HepG2 (cell line): ENCODE results near the gene SMDT1. TPM values are rescaled to one million over a fixed set of nuclear protein-coding genes. Genes with fewer than 3 reads are reported as not detected.
A peak's percentile ranks its signal among the peaks of the same experiment; 100 is the strongest.

Experiments used
- GTF2F1 ChIP-seq: fragments of 150-350 bp; IDR thresholded peaks from 2 replicates; pipeline ENCODE4 v1.6.1; 2014; ENCODE audit warnings: low read length
- HOXA5 ChIP-seq: sonication (generic); formaldehyde crosslinking; IDR thresholded peaks from 2 replicates; pipeline ENCODE4 v1.4.0; 2020; ENCODE audit warnings: missing genetic modification reagents
- MEIS2 ChIP-seq: sonication (generic); formaldehyde crosslinking; IDR thresholded peaks from 2 replicates; pipeline ENCODE4 v1.9.0; 2021; ENCODE audit warnings: mild to moderate bottlenecking, missing genetic modification reagents
- PITX1 ChIP-seq: sonication (generic); formaldehyde crosslinking; IDR thresholded peaks from 2 replicates; pipeline ENCODE4 v1.5.1; 2020; ENCODE audit warnings: mild to moderate bottlenecking, missing genetic modification reagents
- SATB2 ChIP-seq: sonication (generic); formaldehyde crosslinking; IDR thresholded peaks from 2 replicates; pipeline ENCODE4 v1.5.0; 2020; ENCODE audit warnings: missing genetic modification reagents
- SP5 ChIP-seq: IDR thresholded peaks from 2 replicates; pipeline ENCODE4 v1.6.1; 2016; ENCODE audit warnings: low read depth, borderline replicate concordance
- ZKSCAN5 ChIP-seq: sonication (generic); formaldehyde crosslinking; IDR thresholded peaks from 2 replicates; pipeline ENCODE4 v1.5.1; 2020; ENCODE audit warnings: mild to moderate bottlenecking, missing genetic modification reagents
- ZMYM2 ChIP-seq: sonication (generic); formaldehyde crosslinking; IDR thresholded peaks from 2 replicates; pipeline ENCODE4 v1.8.0; 2022; ENCODE audit warnings: mild to moderate bottlenecking, missing genetic modification reagents
- ZNF33B ChIP-seq: sonication (generic); formaldehyde crosslinking; IDR thresholded peaks from 2 replicates; pipeline ENCODE4 v1.5.1; 2020; ENCODE audit warnings: mild to moderate bottlenecking, missing genetic modification reagents
- ZNF44 ChIP-seq: sonication (generic); formaldehyde crosslinking; IDR thresholded peaks from 2 replicates; pipeline ENCODE4 v1.5.1; 2020; ENCODE audit warnings: mild to moderate bottlenecking, missing genetic modification reagents
- ZNF564 ChIP-seq: sonication (generic); formaldehyde crosslinking; IDR thresholded peaks from 2 replicates; pipeline ENCODE4 v1.8.1; 2023; ENCODE audit warnings: mild to moderate bottlenecking, missing genetic modification reagents
- ZNF788 ChIP-seq: sonication (generic); formaldehyde crosslinking; IDR thresholded peaks from 2 replicates; pipeline ENCODE4 v1.5.0; 2020; ENCODE audit warnings: mild to moderate bottlenecking, missing genetic modification reagents, borderline replicate concordance
- ZSCAN29 ChIP-seq: sonication (generic); formaldehyde crosslinking; conservative IDR thresholded peaks from 2 replicates; pipeline ENCODE4 v1.4.0; 2020; ENCODE audit warnings: mild to moderate bottlenecking, missing genetic modification reagents
- polyA plus RNA-seq, 8 experiments: library from polyadenylated mRNA; depleted of rRNA in 3 of 8; stranded (reverse) in 7 of 8; unstranded in 1 of 8; fragments of >200 nt; fragmentation: Illumina TruSeq in 4 of 8; extraction: Trizol in 4 of 8; gene quantifications; 2 replicates each; pipeline versions ENCODE4 v1.2.1 to v1.2.3, GENCODE V29; 2011 to 2016; ENCODE audit warnings: low read depth in 4 of 8, missing spikeins in 1 of 8, mixed read lengths in 1 of 8; ENCODE audit not compliant: insufficient read depth in 1 of 8
- total RNA-seq, 5 experiments: library from RNA; depleted of rRNA; stranded (reverse); fragments of >200 nt; fragmentation: Illumina TruSeq; extraction: Trizol; gene quantifications; 2 replicates each; pipeline ENCODE4 v1.2.3, GENCODE V29; 2016; ENCODE audit warnings: low read depth in 1 of 5
- TF ChIP-seq, protein P1 (sequence below): sonication (generic); formaldehyde crosslinking; IDR thresholded peaks from 2 replicates; pipeline ENCODE4 v1.4.0; 2020; ENCODE audit warnings: missing genetic modification reagents, mild to moderate bottlenecking, borderline replicate concordance
- TF ChIP-seq, protein P2 (sequence below): sonication (generic); formaldehyde crosslinking; IDR thresholded peaks from 2 replicates; pipeline ENCODE4 v1.9.0; 2021; ENCODE audit warnings: mild to moderate bottlenecking, missing genetic modification reagents
- TF ChIP-seq, protein P3 (sequence below): IDR thresholded peaks from 2 replicates; pipeline ENCODE4 v1.6.1; 2016; ENCODE audit warnings: missing compliant biosample characterization, missing genetic modification reagents, borderline replicate concordance
- TF ChIP-seq, protein P4 (sequence below): sonication (generic); formaldehyde crosslinking; conservative IDR thresholded peaks from 2 replicates; pipeline ENCODE4 v1.8.0; 2022; ENCODE audit warnings: missing genetic modification reagents

Gene SMDT1
- total and polyA plus RNA-seq, 2 of the 13 experiments (the other 11 are each of a cell fraction or from before 2014, with no cell fraction given), result 8.3 to 26.6 TPM

DNA sequence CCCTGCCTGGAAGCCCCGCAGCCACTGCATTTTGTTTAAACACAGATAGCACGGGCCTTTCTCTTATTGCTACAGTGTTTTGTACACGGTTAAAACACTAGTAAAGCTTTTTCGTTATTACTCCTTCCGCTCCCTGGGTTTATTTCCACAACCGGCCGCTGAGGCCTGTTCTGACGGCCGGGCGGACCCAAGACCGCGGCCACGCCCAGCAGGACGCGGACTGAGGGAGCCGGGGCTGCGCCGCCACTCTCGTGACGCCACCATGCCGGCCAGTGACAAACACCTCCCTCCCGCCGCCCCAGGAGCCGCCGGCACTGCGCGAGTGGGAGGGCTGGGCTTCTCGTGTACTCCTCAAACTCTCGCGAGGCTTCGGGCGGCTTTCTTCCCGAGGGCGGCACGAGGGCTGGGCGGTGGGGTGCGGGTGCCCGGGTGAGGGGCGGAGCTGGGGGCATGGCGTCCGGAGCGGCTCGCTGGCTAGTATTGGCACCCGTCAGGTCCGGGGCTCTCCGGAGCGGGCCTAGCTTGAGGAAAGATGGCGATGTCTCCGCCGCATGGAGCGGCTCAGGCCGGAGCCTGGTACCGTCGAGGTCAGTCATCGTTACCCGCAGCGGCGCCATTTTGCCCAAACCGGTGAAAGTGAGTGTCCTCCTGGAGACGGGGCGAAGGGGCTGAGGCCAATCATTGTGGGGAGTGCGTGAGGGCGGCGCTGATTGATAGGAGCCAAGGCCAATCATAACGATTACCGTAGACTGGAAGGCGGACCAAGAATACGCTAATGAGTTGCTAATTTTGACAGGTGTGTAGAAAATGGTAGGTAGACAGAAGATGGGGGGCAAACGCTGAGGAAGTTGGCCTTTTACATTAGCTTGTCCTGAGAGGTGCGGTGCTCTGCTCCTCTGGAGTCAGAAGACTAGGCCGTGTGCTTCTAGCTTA, at the start of gene SMDT1 (continued):
- TF ChIP-seq ZMYM2 (CRISPR knock-in tag) (peak; percentile 70), ZNF788 (CRISPR knock-in tag) (peak; percentile 35; the same call in 1 of the 2 replicates), HOXA5 (CRISPR knock-in tag) (peak; percentile 85), SATB2 (CRISPR knock-in tag) (no peak; the same call in 1 of the 2 replicates), GTF2F1 (no peak), ZKSCAN5 (CRISPR knock-in tag) (no peak), ZSCAN29 (CRISPR knock-in tag) (0 out of 2 replicates have a peak, but pooled peaks have one; percentile 73), MEIS2 (CRISPR knock-in tag) (peak; percentile 35; the same call in 1 of the 2 replicates), ZNF33B (CRISPR knock-in tag) (peak; percentile 93), ZNF564 (CRISPR knock-in tag) (0 out of 2 replicates have a peak, but pooled peaks have one; percentile 62), PITX1 (CRISPR knock-in tag) (0 out of 2 replicates have a peak, but pooled peaks have one; percentile 8), SP5 (CRISPR knock-in tag) (peak; percentile 64; the same call in 1 of the 2 replicates), ZNF44 (CRISPR knock-in tag) (no peak; the same call in 1 of the 2 replicates)
- TF ChIP-seq, protein P1, sequence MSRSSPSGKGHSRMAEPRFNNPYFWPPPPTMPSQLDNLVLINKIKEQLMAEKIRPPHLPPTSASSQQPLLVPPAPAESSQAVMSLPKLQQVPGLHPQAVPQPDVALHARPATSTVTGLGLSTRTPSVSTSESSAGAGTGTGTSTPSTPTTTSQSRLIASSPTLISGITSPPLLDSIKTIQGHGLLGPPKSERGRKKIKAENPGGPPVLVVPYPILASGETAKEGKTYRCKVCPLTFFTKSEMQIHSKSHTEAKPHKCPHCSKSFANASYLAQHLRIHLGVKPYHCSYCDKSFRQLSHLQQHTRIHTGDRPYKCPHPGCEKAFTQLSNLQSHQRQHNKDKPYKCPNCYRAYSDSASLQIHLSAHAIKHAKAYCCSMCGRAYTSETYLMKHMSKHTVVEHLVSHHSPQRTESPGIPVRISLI (CRISPR knock-in tag), result peak; percentile 49; the same call in 1 of the 2 replicates
- TF ChIP-seq, protein P2, sequence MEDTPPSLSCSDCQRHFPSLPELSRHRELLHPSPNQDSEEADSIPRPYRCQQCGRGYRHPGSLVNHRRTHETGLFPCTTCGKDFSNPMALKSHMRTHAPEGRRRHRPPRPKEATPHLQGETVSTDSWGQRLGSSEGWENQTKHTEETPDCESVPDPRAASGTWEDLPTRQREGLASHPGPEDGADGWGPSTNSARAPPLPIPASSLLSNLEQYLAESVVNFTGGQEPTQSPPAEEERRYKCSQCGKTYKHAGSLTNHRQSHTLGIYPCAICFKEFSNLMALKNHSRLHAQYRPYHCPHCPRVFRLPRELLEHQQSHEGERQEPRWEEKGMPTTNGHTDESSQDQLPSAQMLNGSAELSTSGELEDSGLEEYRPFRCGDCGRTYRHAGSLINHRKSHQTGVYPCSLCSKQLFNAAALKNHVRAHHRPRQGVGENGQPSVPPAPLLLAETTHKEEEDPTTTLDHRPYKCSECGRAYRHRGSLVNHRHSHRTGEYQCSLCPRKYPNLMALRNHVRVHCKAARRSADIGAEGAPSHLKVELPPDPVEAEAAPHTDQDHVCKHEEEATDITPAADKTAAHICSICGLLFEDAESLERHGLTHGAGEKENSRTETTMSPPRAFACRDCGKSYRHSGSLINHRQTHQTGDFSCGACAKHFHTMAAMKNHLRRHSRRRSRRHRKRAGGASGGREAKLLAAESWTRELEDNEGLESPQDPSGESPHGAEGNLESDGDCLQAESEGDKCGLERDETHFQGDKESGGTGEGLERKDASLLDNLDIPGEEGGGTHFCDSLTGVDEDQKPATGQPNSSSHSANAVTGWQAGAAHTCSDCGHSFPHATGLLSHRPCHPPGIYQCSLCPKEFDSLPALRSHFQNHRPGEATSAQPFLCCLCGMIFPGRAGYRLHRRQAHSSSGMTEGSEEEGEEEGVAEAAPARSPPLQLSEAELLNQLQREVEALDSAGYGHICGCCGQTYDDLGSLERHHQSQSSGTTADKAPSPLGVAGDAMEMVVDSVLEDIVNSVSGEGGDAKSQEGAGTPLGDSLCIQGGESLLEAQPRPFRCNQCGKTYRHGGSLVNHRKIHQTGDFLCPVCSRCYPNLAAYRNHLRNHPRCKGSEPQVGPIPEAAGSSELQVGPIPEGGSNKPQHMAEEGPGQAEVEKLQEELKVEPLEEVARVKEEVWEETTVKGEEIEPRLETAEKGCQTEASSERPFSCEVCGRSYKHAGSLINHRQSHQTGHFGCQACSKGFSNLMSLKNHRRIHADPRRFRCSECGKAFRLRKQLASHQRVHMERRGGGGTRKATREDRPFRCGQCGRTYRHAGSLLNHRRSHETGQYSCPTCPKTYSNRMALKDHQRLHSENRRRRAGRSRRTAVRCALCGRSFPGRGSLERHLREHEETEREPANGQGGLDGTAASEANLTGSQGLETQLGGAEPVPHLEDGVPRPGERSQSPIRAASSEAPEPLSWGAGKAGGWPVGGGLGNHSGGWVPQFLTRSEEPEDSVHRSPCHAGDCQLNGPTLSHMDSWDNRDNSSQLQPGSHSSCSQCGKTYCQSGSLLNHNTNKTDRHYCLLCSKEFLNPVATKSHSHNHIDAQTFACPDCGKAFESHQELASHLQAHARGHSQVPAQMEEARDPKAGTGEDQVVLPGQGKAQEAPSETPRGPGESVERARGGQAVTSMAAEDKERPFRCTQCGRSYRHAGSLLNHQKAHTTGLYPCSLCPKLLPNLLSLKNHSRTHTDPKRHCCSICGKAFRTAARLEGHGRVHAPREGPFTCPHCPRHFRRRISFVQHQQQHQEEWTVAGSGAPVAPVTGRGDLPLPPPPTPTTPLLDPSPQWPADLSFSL (CRISPR knock-in tag), result no peak
- TF ChIP-seq, protein P3, sequence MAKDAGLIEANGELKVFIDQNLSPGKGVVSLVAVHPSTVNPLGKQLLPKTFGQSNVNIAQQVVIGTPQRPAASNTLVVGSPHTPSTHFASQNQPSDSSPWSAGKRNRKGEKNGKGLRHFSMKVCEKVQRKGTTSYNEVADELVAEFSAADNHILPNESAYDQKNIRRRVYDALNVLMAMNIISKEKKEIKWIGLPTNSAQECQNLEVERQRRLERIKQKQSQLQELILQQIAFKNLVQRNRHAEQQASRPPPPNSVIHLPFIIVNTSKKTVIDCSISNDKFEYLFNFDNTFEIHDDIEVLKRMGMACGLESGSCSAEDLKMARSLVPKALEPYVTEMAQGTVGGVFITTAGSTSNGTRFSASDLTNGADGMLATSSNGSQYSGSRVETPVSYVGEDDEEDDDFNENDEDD (CRISPR knock-in tag), result peak; percentile 76; the same call in 1 of the 2 replicates
- TF ChIP-seq, protein P4, sequence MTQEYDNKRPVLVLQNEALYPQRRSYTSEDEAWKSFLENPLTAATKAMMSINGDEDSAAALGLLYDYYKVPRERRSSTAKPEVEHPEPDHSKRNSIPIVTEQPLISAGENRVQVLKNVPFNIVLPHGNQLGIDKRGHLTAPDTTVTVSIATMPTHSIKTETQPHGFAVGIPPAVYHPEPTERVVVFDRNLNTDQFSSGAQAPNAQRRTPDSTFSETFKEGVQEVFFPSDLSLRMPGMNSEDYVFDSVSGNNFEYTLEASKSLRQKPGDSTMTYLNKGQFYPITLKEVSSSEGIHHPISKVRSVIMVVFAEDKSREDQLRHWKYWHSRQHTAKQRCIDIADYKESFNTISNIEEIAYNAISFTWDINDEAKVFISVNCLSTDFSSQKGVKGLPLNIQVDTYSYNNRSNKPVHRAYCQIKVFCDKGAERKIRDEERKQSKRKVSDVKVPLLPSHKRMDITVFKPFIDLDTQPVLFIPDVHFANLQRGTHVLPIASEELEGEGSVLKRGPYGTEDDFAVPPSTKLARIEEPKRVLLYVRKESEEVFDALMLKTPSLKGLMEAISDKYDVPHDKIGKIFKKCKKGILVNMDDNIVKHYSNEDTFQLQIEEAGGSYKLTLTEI, result no peak
